Adrenal gland (tissue), 12 donors: ENCODE measurements around the gene COL5A1. TPM values are rescaled to one million over a fixed set of nuclear protein-coding genes. Genes with fewer than 3 reads are reported as not detected.

Experiments
- DNase-seq, 7 donors: peaks; one replicate each; pipeline ENCODE4 v3.0.0-alpha.2; 2019 to 2020
- H3K27ac ChIP-seq, 5 donors: fragments of 200-600 bp; sonication (generic) in 4 of 5; 1 replicate in 3 of 5; 2 replicates in 2 of 5; pipeline versions ENCODE4 v1.5.1 to v1.8.0; 2016 to 2020; ENCODE audit warnings: mild to moderate bottlenecking in 1 of 5
- H3K27me3 ChIP-seq: fragments of 200-600 bp; 2 replicates; pipeline ENCODE4 v1.8.0; 2021
- H3K36me3 ChIP-seq, 2 donors: fragments of 200-600 bp; replicated peaks in 1 of 2; 1 replicate in 1 of 2; 2 replicates in 1 of 2; pipeline versions ENCODE4 v1.5.1 to v1.8.0; 2018 to 2022
- H3K4me1 ChIP-seq, 2 donors: fragments of 200-600 bp; replicated peaks in 1 of 2; 1 replicate in 1 of 2; 2 replicates in 1 of 2; pipeline versions ENCODE4 v1.5.1 to v1.8.0; 2018 to 2021
- H3K4me3 ChIP-seq, 4 donors: fragments of 200-600 bp; sonication (generic) in 3 of 4; one replicate each; pipeline ENCODE4 v1.5.1; 2016 to 2018
- H3K9me3 ChIP-seq, 3 donors: fragments of 200-600 bp; sonication (generic) in 1 of 3; replicated peaks in 1 of 3; 1 replicate in 2 of 3; 2 replicates in 1 of 3; pipeline versions ENCODE4 v1.5.1 to v1.8.0; 2016 to 2021
- CTCF ChIP-seq, 6 experiments: fragments of 450-650 bp in 4 of 6; fragments of 200-600 bp in 2 of 6; sonication (generic) in 1 of 6; IDR thresholded peaks; 1 replicate in 5 of 6; 2 replicates in 1 of 6; pipeline versions ENCODE4 v1.5.1 to v1.8.0; 2016 to 2021; ENCODE audit warnings: antibody characterized with exemption in 6 of 6, mild to moderate bottlenecking in 2 of 6, moderate library complexity in 1 of 6
- POLR2A ChIP-seq, 2 donors: fragments of 450-650 bp; IDR thresholded peaks; one replicate each; pipeline ENCODE4 v1.6.1; 2017; ENCODE audit warnings: antibody characterized with exemption in 2 of 2, mild to moderate bottlenecking in 2 of 2, moderate library complexity in 1 of 2
- WGBS, 4 donors: extraction: QIAGEN DNeasy Blood & Tissue Kit in 2 of 4; methylation state at CpG; one replicate each; pipeline versions ENCODE4 v1.1.5 to v1.1.7; 2013 to 2017; 5-methylcytosine and 5-hydroxymethylcytosine counted together
- intact Hi-C, 2 donors: fragments of 100-400 bp; cut with DNase I; formaldehyde crosslinking; loops; one replicate each; pipeline versions ENCODE4 v1.14.1 to v1.15.0; 2022 to 2023
- polyA plus RNA-seq, 3 donors: library from polyadenylated mRNA; stranded (reverse); fragments of 200-250 nt in 2 of 3; fragments of 350-450 nt in 1 of 3; fragmentation: Illumina TruSeq in 1 of 3; extraction: RNeasy Lipid Tissue Mini Kit (QIAGEN cat#74804) in 1 of 3; gene quantifications; one replicate each; pipeline ENCODE4 v1.2.3, GENCODE V29; 2013 to 2014
- total RNA-seq, 9 donors: library from RNA; depleted of rRNA in 4 of 9; stranded (reverse); fragments of >200 nt in 4 of 9; fragments of 120-200 nt in 1 of 9; fragmentation: NEBNext Ultra II Directional in 1 of 9; extraction: Animal tissue kit (Norgen Biotek cat#: 25700) in 1 of 9; gene quantifications; one replicate each; pipeline versions ENCODE4 v1.1.0 to v1.2.4, GENCODE V29; 2013 to 2023
- donor health status: healthy with polysubstance abuse.
- donor health status: Bipolar disorder and iron deficiency.
- donor health status: DM: yes; HTN: yes; CAD: no.
- donor health status: DM: no; HTN: no; CAD: no.
- donor health status: DM: no; HTN: no; CAD: no.
- donor health status: DM: yes; HTN: yes; CAD: no.

The COL5A1 gene
- total and polyA plus RNA-seq, 12 donors = 3.5 to 45.5 (median 29.3) TPM

DNA sequence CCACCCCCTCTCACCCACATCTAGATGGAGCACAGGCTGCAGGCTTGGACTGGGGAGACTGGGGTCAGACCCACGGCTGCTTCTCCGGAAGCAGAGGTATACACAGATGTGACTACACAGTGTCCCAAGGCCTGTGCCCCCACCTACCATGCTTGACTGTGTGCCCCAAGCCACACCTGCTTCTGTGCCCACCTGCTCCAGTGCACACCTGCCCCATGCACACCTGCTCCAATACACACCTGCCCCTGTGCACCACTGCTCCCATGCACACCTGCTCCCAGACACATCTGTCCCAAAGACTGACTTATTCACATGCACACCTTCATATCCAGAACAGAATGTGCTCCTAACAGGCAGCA, 5.5 kb upstream of the COL5A1 start:
- H3K27me3 ChIP-seq = no peaks in the 10 kb centered on the region
- TF ChIP-seq POLR2A (IDR thresholded peaks at IDR 0.05) = no peak
- no peak for TF ChIP-seq CTCF (IDR thresholded peaks at IDR 0.05)
- no peaks in the 10 kb centered on the region for H3K9me3 ChIP-seq
- WGBS, 4 donors = 83 to 94% (median 93%) methylated on average over 2 of the region's 2 CpGs; no CpG with 5 or more reads in 1 of the 4 donors
- H3K4me1 ChIP-seq = peaks cover 9 to 21% of the 10 kb centered on the region in 2 donors
- H3K4me3 ChIP-seq = no peak overlapping the region
- intact Hi-C loops = loop anchor here (10.0 kb wide), 2 partner anchors 111 to 181 kb away; no protein-coding TSS in a partner anchor
- no peak overlapping the region for H3K27ac ChIP-seq
- DNase-seq = peak in 2 of 7 donors; percentile 8 to 15
- no peaks in the 10 kb centered on the region for H3K36me3 ChIP-seq

DNA sequence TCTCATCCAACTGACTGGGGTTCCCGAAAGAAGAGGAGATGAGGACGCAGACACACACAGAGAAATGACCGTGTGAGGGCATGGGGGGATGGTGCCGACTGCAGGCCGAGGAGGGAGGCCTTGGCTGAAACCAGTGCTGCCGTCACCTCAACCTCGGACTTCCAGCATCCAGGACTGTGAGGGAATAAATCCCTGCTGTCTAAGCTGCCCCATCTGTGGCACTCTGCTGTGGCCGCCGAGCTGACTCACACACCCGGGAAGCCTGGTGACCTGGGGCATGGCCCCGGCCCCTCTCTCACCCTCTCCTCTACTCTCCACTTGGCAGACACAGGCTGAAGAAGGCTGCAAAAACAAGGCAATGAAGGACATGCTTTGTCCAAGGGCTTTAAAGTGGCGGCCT, 4.4 kb upstream of the COL5A1 start:
- Histone ChIP-seq H3K9me3 (no peaks in the 10 kb centered on the region), H3K27ac (peak overlapping the region; percentile 7 to 93 (median 75)), H3K27me3 (no peaks in the 10 kb centered on the region), H3K4me3 (no peak overlapping the region), H3K4me1 (peaks cover 10 to 23% of the 10 kb centered on the region in 2 donors), H3K36me3 (no peaks in the 10 kb centered on the region)
- TF ChIP-seq POLR2A (IDR thresholded peaks at IDR 0.05) (peak in 1 of 2 donors; percentile 37), CTCF (IDR thresholded peaks at IDR 0.05) (peak in 2 of 6 experiments; percentile 7 to 11)
- 35 to 46% (median 39%) methylated on average over 10 to 12 of the region's 12 CpGs for WGBS, 4 donors
- peak; percentile 74 to 94 (median 90) for DNase-seq
- intact Hi-C loops = loop anchor here (10.0 kb wide), 2 partner anchors 112 to 182 kb away; no protein-coding TSS in a partner anchor

- Histone ChIP-seq H3K4me1 (peaks cover 15 to 26% of the 10 kb centered on the region in 2 donors), H3K27me3 (no peaks in the 10 kb centered on the region), H3K4me3 (no peak overlapping the region), H3K27ac (peak overlapping the region in 4 of 5 donors; percentile 43 to 93 (median 78)), H3K9me3 (no peaks in the 10 kb centered on the region), H3K36me3 (no peaks in the 10 kb centered on the region)
- TF ChIP-seq CTCF (IDR thresholded peaks at IDR 0.05) (no peak), POLR2A (IDR thresholded peaks at IDR 0.05) (no peak)
- 38 to 51% (median 48%) methylated on average over 12 to 23 of the region's 23 CpGs for WGBS, 4 donors
- peak; percentile 42 to 93 (median 88) for DNase-seq
- intact Hi-C loops = loop anchor here (10.0 kb wide), 2 partner anchors 113 to 183 kb away; no protein-coding TSS in a partner anchor
Observed at GRCh38 chr9:134637696-134638501, 3.7 kb upstream of the COL5A1 start.

DNA sequence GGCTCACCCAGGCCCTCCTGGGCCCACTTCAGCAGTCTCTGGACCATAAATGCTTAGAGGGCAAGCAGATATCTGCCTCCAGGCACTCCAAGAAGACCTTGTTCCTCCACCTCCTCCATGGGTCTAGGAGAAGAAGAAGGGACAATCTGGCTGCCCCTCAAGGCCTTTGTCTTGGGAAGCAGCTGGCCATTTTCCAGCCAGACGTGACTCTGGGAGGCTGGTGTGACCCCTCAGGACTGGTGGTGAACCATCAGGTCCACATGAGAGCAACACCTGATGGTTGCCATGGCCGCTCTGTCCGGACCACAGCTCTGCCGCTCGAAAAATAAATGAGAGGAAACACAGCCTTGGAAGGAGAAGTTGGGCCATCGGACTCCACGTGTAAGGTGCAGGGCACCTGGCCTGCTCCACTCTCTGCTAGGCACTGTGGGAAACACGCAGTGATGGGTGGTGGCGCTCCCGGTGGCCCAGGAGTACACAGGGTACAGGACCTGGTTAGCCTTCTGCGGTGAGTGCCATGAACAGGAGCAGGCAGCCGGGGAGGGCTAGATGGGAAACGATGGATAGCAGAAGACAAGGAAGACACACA, 3.0 kb upstream of the COL5A1 start:
- H3K4me3 ChIP-seq = no peak overlapping the region
- DNase-seq = no peak
- peaks cover 15 to 26% of the 10 kb centered on the region in 2 donors for H3K4me1 ChIP-seq
- WGBS, 4 donors = 87 to 93% (median 90%) methylated on average over 13 of the region's 13 CpGs
- no peaks in the 10 kb centered on the region for H3K9me3 ChIP-seq
- no peaks in the 10 kb centered on the region for H3K27me3 ChIP-seq
- peak overlapping the region in 3 of 5 donors; percentile 75 to 93 (median 82) for H3K27ac ChIP-seq
- intact Hi-C loops = loop anchor here (10.0 kb wide), 2 partner anchors 114 to 184 kb away; no protein-coding TSS in a partner anchor
- TF ChIP-seq CTCF (IDR thresholded peaks at IDR 0.05) (no peak), POLR2A (IDR thresholded peaks at IDR 0.05) (no peak)
- H3K36me3 ChIP-seq = no peaks in the 10 kb centered on the region
